H9 (cell line): ENCODE results near the gene MYCBP2. TPM values are rescaled to one million over a fixed set of nuclear protein-coding genes. Genes with fewer than 3 reads are reported as not detected.
A peak's percentile ranks its signal among the peaks of the same experiment; 100 is the strongest.

Source experiments
- DNase-seq: peaks from one replicate; pipeline ENCODE4 v3.0.0-alpha.2; 2017
- H2AFZ ChIP-seq: one replicate; pipeline ENCODE4 v1.6.1; 2013; ENCODE audit warnings: mild to moderate bottlenecking, low read length, control low read depth, moderate library complexity
- H2AK5ac ChIP-seq: 2 replicates; pipeline ENCODE4 v1.6.1; 2013; ENCODE audit warnings: low read length, control low read depth, mixed read lengths; ENCODE audit not compliant: insufficient read length
- H2BK120ac ChIP-seq: one replicate; pipeline ENCODE4 v1.6.1; 2013; ENCODE audit warnings: low read depth, mild to moderate bottlenecking, low read length, control low read depth, inconsistent platforms; ENCODE audit not compliant: poor library complexity, severe bottlenecking
- H2BK12ac ChIP-seq: 2 replicates; pipeline ENCODE4 v1.6.1; 2013; ENCODE audit warnings: low read length, control low read depth, mixed read lengths, low read depth; ENCODE audit not compliant: insufficient read length
- H2BK15ac ChIP-seq: 2 replicates; pipeline ENCODE4 v1.6.1; 2013; ENCODE audit warnings: low read depth, low read length, control low read depth
- H2BK20ac ChIP-seq: one replicate; pipeline ENCODE4 v1.6.1; 2013; ENCODE audit warnings: low read depth, mild to moderate bottlenecking, low read length, control low read depth, inconsistent platforms; ENCODE audit not compliant: poor library complexity, severe bottlenecking
- H2BK5ac ChIP-seq: 2 replicates; pipeline ENCODE4 v1.6.1; 2013; ENCODE audit warnings: low read length, control low read depth, mixed read lengths; ENCODE audit not compliant: insufficient read length
- H3K14ac ChIP-seq: 2 replicates; pipeline ENCODE4 v1.6.1; 2013; ENCODE audit warnings: low read length, control low read depth; ENCODE audit not compliant: insufficient read depth
- H3K18ac ChIP-seq: 2 replicates; pipeline ENCODE4 v1.6.1; 2013; ENCODE audit warnings: low read depth, mild to moderate bottlenecking, mixed read lengths, low read length, control low read depth; ENCODE audit not compliant: insufficient read length
- H3K23ac ChIP-seq: 2 replicates; pipeline ENCODE4 v1.6.1; 2013; ENCODE audit warnings: low read length, control low read depth, mixed read lengths, low read depth; ENCODE audit not compliant: insufficient read length
- H3K23me2 ChIP-seq: 2 replicates; pipeline ENCODE4 v1.6.1; 2013; ENCODE audit warnings: low read depth, mild to moderate bottlenecking, mixed read lengths, low read length, control low read depth; ENCODE audit not compliant: insufficient read length, poor library complexity, severe bottlenecking
- H3K27ac ChIP-seq: 2 replicates; pipeline ENCODE4 v1.5.1; 2013; ENCODE audit warnings: low read length, control low read depth, mixed read lengths, low read depth; ENCODE audit not compliant: insufficient read length
- H3K27me3 ChIP-seq: 2 replicates; pipeline ENCODE4 v1.6.1; 2013; ENCODE audit warnings: low read length, control low read depth, inconsistent platforms; ENCODE audit not compliant: insufficient read depth
- H3K4ac ChIP-seq: 2 replicates; pipeline ENCODE4 v1.6.1; 2013; ENCODE audit warnings: low read depth, mild to moderate bottlenecking, control low read depth, inconsistent platforms, low read length, moderate library complexity
- H3K4me1 ChIP-seq: 2 replicates; pipeline ENCODE4 v1.6.1; 2013; ENCODE audit warnings: low read length, control low read depth, inconsistent platforms; ENCODE audit not compliant: insufficient read depth
- H3K4me2 ChIP-seq: 2 replicates; pipeline ENCODE4 v1.6.1; 2013; ENCODE audit warnings: low read length, control low read depth, mixed read lengths; ENCODE audit not compliant: insufficient read length, insufficient read depth
- H3K56ac ChIP-seq: 2 replicates; pipeline ENCODE4 v1.6.1; 2013; ENCODE audit warnings: low read depth, mild to moderate bottlenecking, mixed read lengths, low read length, control low read depth; ENCODE audit not compliant: insufficient read length
- H3K79me1 ChIP-seq: 2 replicates; pipeline ENCODE4 v1.6.1; 2013; ENCODE audit warnings: low read depth, mild to moderate bottlenecking, moderate library complexity, low read length, control low read depth, inconsistent platforms; ENCODE audit not compliant: insufficient read depth, poor library complexity, severe bottlenecking
- H3K79me2 ChIP-seq: 2 replicates; pipeline ENCODE4 v1.6.1; 2013; ENCODE audit warnings: low read length, control low read depth, inconsistent platforms; ENCODE audit not compliant: insufficient read depth
- H3K9ac ChIP-seq: 2 replicates; pipeline ENCODE4 v1.6.1; 2013; ENCODE audit warnings: low read length, control low read depth, mixed read lengths; ENCODE audit not compliant: insufficient read length; ENCODE audit errors: extremely low read depth
- H3K9me3 ChIP-seq: one replicate; pipeline ENCODE4 v1.6.1; 2013; ENCODE audit warnings: low read depth, low read length, inconsistent platforms; ENCODE audit not compliant: control insufficient read depth
- H3T11ph ChIP-seq: one replicate; pipeline ENCODE4 v1.6.1; 2013; ENCODE audit warnings: mild to moderate bottlenecking, low read length, control low read depth, inconsistent platforms
- H4K20me1 ChIP-seq: one replicate; pipeline ENCODE4 v1.6.1; 2013; ENCODE audit not compliant: control insufficient read depth, insufficient read length, insufficient read depth
- H4K5ac ChIP-seq: 2 replicates; pipeline ENCODE4 v1.6.1; 2013; ENCODE audit warnings: low read depth, mild to moderate bottlenecking, mixed read lengths, low read length, control low read depth; ENCODE audit not compliant: insufficient read length
- H4K8ac ChIP-seq: replicated peaks from 2 replicates; pipeline ENCODE4 v1.6.1; 2013; ENCODE audit warnings: low read length, control low read depth, mixed read lengths, low read depth; ENCODE audit not compliant: insufficient read length
- H4K91ac ChIP-seq: 2 replicates; pipeline ENCODE4 v1.6.1; 2013; ENCODE audit warnings: low read depth, mild to moderate bottlenecking, moderate library complexity, mixed read lengths, low read length, control low read depth; ENCODE audit not compliant: insufficient read length
- H3K27ac Mint-ChIP-seq, 3 experiments: 2 replicates in 2 of 3; 3 replicates in 1 of 3; pipeline ENCODE4 v1.8.0; 2020 to 2021; ENCODE audit warnings: mixed read lengths in 3 of 3, mild to moderate bottlenecking in 1 of 3, moderate library complexity in 1 of 3
- H3K27me3 Mint-ChIP-seq: 2 replicates; pipeline ENCODE4 v1.8.0; 2021; ENCODE audit warnings: low read depth, mild to moderate bottlenecking, moderate library complexity, mixed read lengths
- H3K36me3 Mint-ChIP-seq, 3 experiments: 2 replicates in 2 of 3; 3 replicates in 1 of 3; pipeline ENCODE4 v1.8.0; 2020 to 2021; ENCODE audit warnings: low read depth in 3 of 3, mixed read lengths in 3 of 3; ENCODE audit not compliant: insufficient read depth in 1 of 3
- H3K4me1 Mint-ChIP-seq, 2 experiments: 2 replicates each; pipeline ENCODE4 v1.8.0; 2020; ENCODE audit warnings: mixed read lengths in 2 of 2
- H3K4me3 Mint-ChIP-seq, 2 experiments: 2 replicates in 1 of 2; 3 replicates in 1 of 2; pipeline ENCODE4 v1.8.0; 2020 to 2021; ENCODE audit warnings: mild to moderate bottlenecking in 2 of 2, mixed read lengths in 2 of 2, moderate library complexity in 1 of 2
- H3K9me3 Mint-ChIP-seq, 2 experiments: 2 replicates in 1 of 2; 3 replicates in 1 of 2; pipeline ENCODE4 v1.8.0; 2020; ENCODE audit warnings: mild to moderate bottlenecking in 2 of 2, mixed read lengths in 2 of 2, moderate library complexity in 1 of 2
- WGBS: extraction: QIAGEN DNeasy Blood & Tissue Kit; methylation state at CpG from one replicate; pipeline ENCODE4 v1.1.7; 2013; ENCODE audit warnings: missing lambda C conversion rate, low lambda C conversion rate, mixed read lengths; ENCODE audit not compliant: insufficient read length; ENCODE audit errors: extremely low coverage; 5-methylcytosine and 5-hydroxymethylcytosine counted together
- total RNA-seq: library from RNA; stranded (reverse); gene quantifications from 2 replicates; pipeline ENCODE4 v1.2.1, GENCODE V29; 2021
- TF ChIP-seq, protein P1 (sequence below): fragments of 200-600 bp; sonication (generic); conservative IDR thresholded peaks from 3 replicates; pipeline ENCODE4 v1.8.0; 2021; ENCODE audit warnings: antibody characterized with exemption, mild to moderate bottlenecking

The MYCBP2 gene
- total RNA-seq, 1 experiment from 2014 or later: 32.0 TPM

- no peak overlapping the region for H3K4me2 ChIP-seq
- H2BK120ac ChIP-seq: no peak overlapping the region
Observed at GRCh38 chr13:77095288-77095687, 231.6 kb downstream of the MYCBP2 start.

More at GRCh38 chr13:77095288-77095687, 231.6 kb downstream of the MYCBP2 start:
- Mint-ChIP-seq H3K4me1 (peaks cover 13 to 15% of the 10 kb centered on the region in 2 experiments), H3K27ac (peak overlapping the region in 2 of 3 experiments; percentile 45 to 94; a peak in 3 of 7 replicates), H3K4me3 (no peak overlapping the region), H3K27me3 (no peaks in the 10 kb centered on the region), H3K9me3 (no peaks in the 10 kb centered on the region), H3K36me3 (peaks cover 11 to 13% (median 11%) of the 10 kb centered on the region in 3 experiments; a peak in 6 of 7 replicates)
- H2BK15ac ChIP-seq: no peak overlapping the region
- H3K79me2 ChIP-seq: no peaks in the 10 kb centered on the region
- H2BK12ac ChIP-seq: no peak overlapping the region
- DNase-seq: no peak
- no peak overlapping the region for H3K23ac ChIP-seq
- H3K4me1 ChIP-seq: no peaks in the 10 kb centered on the region; the same call in 1 of the 2 replicates
- no peak overlapping the region for H2AK5ac ChIP-seq
- no peak overlapping the region for H2AFZ ChIP-seq
- H3K14ac ChIP-seq: no peak overlapping the region
- TF ChIP-seq, protein P1, sequence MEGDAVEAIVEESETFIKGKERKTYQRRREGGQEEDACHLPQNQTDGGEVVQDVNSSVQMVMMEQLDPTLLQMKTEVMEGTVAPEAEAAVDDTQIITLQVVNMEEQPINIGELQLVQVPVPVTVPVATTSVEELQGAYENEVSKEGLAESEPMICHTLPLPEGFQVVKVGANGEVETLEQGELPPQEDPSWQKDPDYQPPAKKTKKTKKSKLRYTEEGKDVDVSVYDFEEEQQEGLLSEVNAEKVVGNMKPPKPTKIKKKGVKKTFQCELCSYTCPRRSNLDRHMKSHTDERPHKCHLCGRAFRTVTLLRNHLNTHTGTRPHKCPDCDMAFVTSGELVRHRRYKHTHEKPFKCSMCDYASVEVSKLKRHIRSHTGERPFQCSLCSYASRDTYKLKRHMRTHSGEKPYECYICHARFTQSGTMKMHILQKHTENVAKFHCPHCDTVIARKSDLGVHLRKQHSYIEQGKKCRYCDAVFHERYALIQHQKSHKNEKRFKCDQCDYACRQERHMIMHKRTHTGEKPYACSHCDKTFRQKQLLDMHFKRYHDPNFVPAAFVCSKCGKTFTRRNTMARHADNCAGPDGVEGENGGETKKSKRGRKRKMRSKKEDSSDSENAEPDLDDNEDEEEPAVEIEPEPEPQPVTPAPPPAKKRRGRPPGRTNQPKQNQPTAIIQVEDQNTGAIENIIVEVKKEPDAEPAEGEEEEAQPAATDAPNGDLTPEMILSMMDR: no peak
- H3K79me1 ChIP-seq: no peaks in the 10 kb centered on the region
- H3K27ac ChIP-seq: no peak overlapping the region
- WGBS: no CpG with 5 or more reads among the region's 4 CpGs
- H4K5ac ChIP-seq: no peak overlapping the region
- H3K23me2 ChIP-seq: no peaks in the 10 kb centered on the region
- no peak overlapping the region for H4K91ac ChIP-seq
- H3T11ph ChIP-seq: no peak overlapping the region
- H2BK5ac ChIP-seq: no peak overlapping the region
- no peaks in the 10 kb centered on the region for H3K9me3 ChIP-seq
- no peak overlapping the region for H2BK20ac ChIP-seq
- H4K20me1 ChIP-seq: no peaks in the 10 kb centered on the region
- H3K9ac ChIP-seq: no peak overlapping the region
- H4K8ac ChIP-seq: no peak overlapping the region
- H3K27me3 ChIP-seq: no peaks in the 10 kb centered on the region
- H3K56ac ChIP-seq: no peak overlapping the region
- H3K4ac ChIP-seq: no peak overlapping the region
- H3K18ac ChIP-seq: no peak overlapping the region
